H1 (cell line): Measurements from ENCODE around the gene TRABD2B. TPM values are rescaled to one million over a fixed set of nuclear protein-coding genes. Genes with fewer than 3 reads are reported as not detected.

Source experiments
- POU5F1 ChIP-seq: IDR thresholded peaks from 2 replicates; pipeline ENCODE4 v1.6.1; 2011; ENCODE audit warnings: low read depth, mild to moderate bottlenecking, low read length, moderate library complexity
- polyA plus RNA-seq, 7 experiments: library from polyadenylated mRNA; depleted of rRNA in 3 of 7; stranded (reverse) in 5 of 7; unstranded in 2 of 7; fragments of >200 nt in 5 of 7; fragments of 200-250 nt in 2 of 7; gene quantifications; 1 replicate in 5 of 7; 2 replicates in 1 of 7; 4 replicates in 1 of 7; pipeline versions ENCODE4 v1.2.1 to v1.2.3, GENCODE V29; 2011 to 2013; ENCODE audit warnings: missing spikeins in 2 of 7, mixed read lengths in 2 of 7
- total RNA-seq: library from RNA; stranded (reverse); fragmentation: NEBNext Ultra II Directional; extraction: Animal tissue kit (Norgen Biotek cat#: 25700); gene quantifications from 2 replicates; pipeline ENCODE4 v1.2.1, GENCODE V29; 2021

The TRABD2B gene
- total and polyA plus RNA-seq, 2 of the 8 experiments (the other 6 are each of a cell fraction or from before 2014, with no cell fraction given) = 0.95 to 3.4 TPM

- no peak for TF ChIP-seq POU5F1
Measured at GRCh38 chr1:47712596-47713299, 284.4 kb downstream of the TRABD2B start (continued).
